Breast epithelium (tissue), 4 donors: ENCODE measurements around the gene IMMP2L. TPM values are rescaled to one million over a fixed set of nuclear protein-coding genes. Genes with fewer than 3 reads are reported as not detected.

ENCODE experiments used
- DNase-seq, 2 donors: peaks; one replicate each; pipeline ENCODE4 v3.0.0-alpha.2; 2019; ENCODE audit warnings: low spot score in 2 of 2
- H3K27ac ChIP-seq, 2 donors: fragments of 200-600 bp; sonication (generic) in 1 of 2; one replicate each; pipeline ENCODE4 v1.5.1; 2016 to 2019; ENCODE audit warnings: mild to moderate bottlenecking in 1 of 2
- H3K27me3 ChIP-seq, 2 donors: fragments of 200-600 bp; sonication (generic) in 1 of 2; one replicate each; pipeline versions ENCODE4 v1.5.1 to v1.6.0; 2017 to 2019; ENCODE audit warnings: control low read depth in 1 of 2, mild to moderate bottlenecking in 1 of 2
- H3K36me3 ChIP-seq: fragments of 200-600 bp; one replicate; pipeline ENCODE4 v1.5.1; 2019
- H3K4me1 ChIP-seq, 2 donors: fragments of 200-600 bp; sonication (generic); one replicate each; pipeline ENCODE4 v1.5.1; 2016 to 2019; ENCODE audit warnings: control low read depth in 1 of 2
- H3K4me3 ChIP-seq, 3 donors: fragments of 200-600 bp; sonication (generic); 1 replicate in 2 of 3; 2 replicates in 1 of 3; pipeline ENCODE4 v1.5.1; 2016 to 2019; ENCODE audit warnings: mild to moderate bottlenecking in 3 of 3, moderate library complexity in 2 of 3
- H3K9me3 ChIP-seq, 2 donors: fragments of 200-600 bp; sonication (generic) in 1 of 2; one replicate each; pipeline ENCODE4 v1.5.1; 2016 to 2019; ENCODE audit warnings: control low read depth in 1 of 2
- CTCF ChIP-seq, 3 donors: fragments of 450-650 bp; IDR thresholded peaks; one replicate each; pipeline ENCODE4 v1.5.1; 2016 to 2017; ENCODE audit warnings: antibody characterized with exemption in 3 of 3, mild to moderate bottlenecking in 3 of 3, moderate library complexity in 3 of 3
- POLR2A ChIP-seq: fragments of 450-650 bp; IDR thresholded peaks from one replicate; pipeline ENCODE4 v1.6.1; 2016; ENCODE audit warnings: antibody characterized with exemption, mild to moderate bottlenecking, moderate library complexity
- POLR2AphosphoS5 ChIP-seq, 3 donors: sonication (generic); formaldehyde crosslinking; IDR thresholded peaks; one replicate each; pipeline ENCODE4 v1.6.1; 2017; ENCODE audit warnings: antibody characterized with exemption in 3 of 3
- intact Hi-C: fragments of 100-400 bp; cut with DNase I; formaldehyde crosslinking; loops from one replicate; pipeline ENCODE4 v1.15.1; 2023; ENCODE audit warnings: low total_unique reads
- total RNA-seq, 3 donors: library from RNA; depleted of rRNA; stranded (reverse); fragments of >200 nt; gene quantifications; one replicate each; pipeline ENCODE4 v1.1.0, GENCODE V29; 2016

Gene IMMP2L
- total RNA-seq, 3 donors from 2014 or later = 19.8 to 39.7 (median 30.8) TPM

- H3K27ac ChIP-seq = no peak overlapping the region
- H3K9me3 ChIP-seq = no peaks in the 10 kb centered on the region
- no peaks in the 10 kb centered on the region for H3K4me1 ChIP-seq
- no peaks in the 10 kb centered on the region for H3K36me3 ChIP-seq
- no peak overlapping the region for H3K4me3 ChIP-seq
- H3K27me3 ChIP-seq = no peaks in the 10 kb centered on the region
- DNase-seq = no peak
- intact Hi-C loops = no loop called here
- TF ChIP-seq POLR2AphosphoS5 (IDR thresholded peaks at IDR 0.05) = no peak
- TF ChIP-seq POLR2A = no peak
- TF ChIP-seq CTCF (IDR thresholded peaks at IDR 0.05) = no peak
These were observed 840.9 kb downstream of the IMMP2L start for GRCh38 chr7:110721395-110721794.

- H3K4me3 ChIP-seq = no peak overlapping the region
- intact Hi-C loops = no loop called here
- no peaks in the 10 kb centered on the region for H3K9me3 ChIP-seq
- H3K27ac ChIP-seq = no peak overlapping the region
- DNase-seq = no peak
- H3K27me3 ChIP-seq = no peaks in the 10 kb centered on the region
- no peak for TF ChIP-seq CTCF (IDR thresholded peaks at IDR 0.05)
- no peak for TF ChIP-seq POLR2A
- no peak for TF ChIP-seq POLR2AphosphoS5 (IDR thresholded peaks at IDR 0.05)
- H3K36me3 ChIP-seq = no peaks in the 10 kb centered on the region
- no peaks in the 10 kb centered on the region for H3K4me1 ChIP-seq
These were observed 841.7 kb downstream of the IMMP2L start for GRCh38 chr7:110720626-110721025.

GRCh38 chr7:110719741-110720140, 842.6 kb downstream of the IMMP2L start:
- H3K4me1 ChIP-seq = no peaks in the 10 kb centered on the region
- no peak for TF ChIP-seq CTCF (IDR thresholded peaks at IDR 0.05)
- no peak for TF ChIP-seq POLR2A
- TF ChIP-seq POLR2AphosphoS5 (IDR thresholded peaks at IDR 0.05) = no peak
- no peaks in the 10 kb centered on the region for H3K9me3 ChIP-seq
- no peak overlapping the region for H3K27ac ChIP-seq
- no peaks in the 10 kb centered on the region for H3K36me3 ChIP-seq
- H3K27me3 ChIP-seq = no peaks in the 10 kb centered on the region
- intact Hi-C loops = no loop called here
- H3K4me3 ChIP-seq = no peak overlapping the region
- no peak for DNase-seq

GRCh38 chr7:110718503-110719205, 843.6 kb downstream of the IMMP2L start:
- Histone ChIP-seq H3K4me1 (no peaks in the 10 kb centered on the region), H3K27me3 (no peaks in the 10 kb centered on the region), H3K36me3 (no peaks in the 10 kb centered on the region), H3K4me3 (no peak overlapping the region), H3K27ac (no peak overlapping the region), H3K9me3 (no peaks in the 10 kb centered on the region)
- intact Hi-C loops = no loop called here
- TF ChIP-seq POLR2AphosphoS5 (IDR thresholded peaks at IDR 0.05) = no peak
- TF ChIP-seq CTCF (IDR thresholded peaks at IDR 0.05) = no peak
- TF ChIP-seq POLR2A = no peak
- DNase-seq = no peak

- no peaks in the 10 kb centered on the region for H3K36me3 ChIP-seq
- intact Hi-C loops = no loop called here
- H3K4me3 ChIP-seq = no peak overlapping the region
- no peak for TF ChIP-seq POLR2A
- TF ChIP-seq POLR2AphosphoS5 (IDR thresholded peaks at IDR 0.05) = no peak
- TF ChIP-seq CTCF (IDR thresholded peaks at IDR 0.05) = no peak
- no peaks in the 10 kb centered on the region for H3K9me3 ChIP-seq
- H3K4me1 ChIP-seq = no peaks in the 10 kb centered on the region
- no peak for DNase-seq
- H3K27me3 ChIP-seq = no peaks in the 10 kb centered on the region
- no peak overlapping the region for H3K27ac ChIP-seq
These were observed 858.1 kb downstream of the IMMP2L start for GRCh38 chr7:110704225-110704624.
